ENCODE data around the gene CALR. TPM values are rescaled to one million over a fixed set of nuclear protein-coding genes. Genes with fewer than 3 reads are reported as not detected.

CALR gene
- total RNA-seq, 3 donors from 2014 or later: 1,489 to 1,621 (median 1,575) TPM

- Mint-ChIP-seq H3K36me3 (ENCODE audit: insufficient read depth) (no peaks in the 10 kb centered on the region), H3K27me3 (ENCODE audit: low read depth) (peaks cover 7% of the 10 kb centered on the region), H3K9me3 (no peaks in the 10 kb centered on the region), H3K4me3 (no peak overlapping the region), H3K4me1 (ENCODE audit: low read depth) (peaks cover 5% of the 10 kb centered on the region)
- DNase-seq (no peak), ATAC-seq (no peak)
These were observed 52.4 kb downstream of the CALR start for GRCh38 chr19:12990853-12991252.

DNA sequence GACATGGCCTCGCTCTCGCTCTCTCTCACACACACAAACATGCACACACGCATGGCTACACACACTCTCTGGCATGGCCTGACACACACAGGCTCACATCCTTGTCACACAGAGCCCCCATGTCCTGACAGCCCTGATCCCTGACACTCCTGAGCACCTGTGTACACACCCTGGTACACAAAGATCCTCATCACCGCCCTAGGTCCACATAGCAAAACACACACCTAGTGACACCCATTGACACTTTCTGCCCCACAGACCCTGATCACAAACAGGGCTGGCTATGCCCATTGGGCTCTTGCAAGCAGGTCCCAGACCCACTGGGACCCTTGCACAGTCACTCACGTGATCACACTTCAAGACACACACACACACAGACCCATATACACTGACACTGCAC lies 52.9 kb downstream of the CALR start:
- H3K9me3 Mint-ChIP-seq: no peaks in the 10 kb centered on the region
- H3K4me3 Mint-ChIP-seq: no peak overlapping the region
- H3K36me3 Mint-ChIP-seq (ENCODE audit: insufficient read depth): no peaks in the 10 kb centered on the region
- H3K27me3 Mint-ChIP-seq (ENCODE audit: low read depth): peaks cover 7% of the 10 kb centered on the region
- no peak for ATAC-seq
- peaks cover 8% of the 10 kb centered on the region for H3K4me1 Mint-ChIP-seq (ENCODE audit: low read depth)
- DNase-seq: no peak

DNA sequence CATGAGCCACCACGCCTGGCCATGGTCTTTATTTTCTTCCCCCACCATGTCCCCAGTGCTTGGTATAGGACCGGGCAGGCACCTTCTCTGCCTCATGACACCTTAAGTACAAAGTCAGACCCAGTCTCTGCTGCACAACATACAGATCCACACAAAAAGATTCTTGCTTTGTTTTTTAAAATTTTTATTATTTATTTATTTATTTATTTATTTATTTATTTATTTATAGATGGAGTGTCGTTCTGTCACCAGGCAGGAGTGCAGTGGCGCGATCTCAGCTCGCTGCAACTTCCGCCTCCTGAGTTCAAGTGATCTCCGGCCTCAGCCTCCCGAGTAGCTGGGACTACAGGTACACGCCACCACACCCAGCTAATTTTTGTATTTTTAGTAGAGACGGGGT lies 54.3 kb downstream of the CALR start:
- no peak overlapping the region for H3K4me3 Mint-ChIP-seq
- H3K9me3 Mint-ChIP-seq: no peaks in the 10 kb centered on the region
- ATAC-seq: no peak
- H3K4me1 Mint-ChIP-seq (ENCODE audit: low read depth): peaks cover 9% of the 10 kb centered on the region
- H3K36me3 Mint-ChIP-seq (ENCODE audit: insufficient read depth): no peaks in the 10 kb centered on the region
- no peak for DNase-seq
- H3K27me3 Mint-ChIP-seq (ENCODE audit: low read depth): peaks cover 7% of the 10 kb centered on the region

DNA sequence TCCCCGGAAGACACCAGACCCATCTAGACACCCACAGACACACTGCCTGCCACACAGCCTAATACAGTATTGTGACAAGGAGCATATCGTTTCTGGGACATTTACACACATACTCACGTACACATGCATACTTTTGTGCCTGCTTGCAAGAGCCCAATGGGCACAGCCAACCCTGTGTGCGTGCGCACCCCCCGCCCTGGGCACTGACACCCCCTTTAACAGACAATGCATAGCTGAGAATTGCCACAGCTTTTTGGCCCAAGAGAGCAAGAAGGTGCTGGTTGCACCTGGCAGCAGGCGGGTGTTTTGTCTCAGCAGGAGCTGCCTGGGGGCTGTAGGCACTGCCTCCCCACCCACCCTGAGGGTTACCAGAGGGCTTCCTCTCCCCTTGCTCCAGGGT lies 55.2 kb downstream of the CALR start:
- H3K36me3 Mint-ChIP-seq (ENCODE audit: insufficient read depth): no peaks in the 10 kb centered on the region
- ATAC-seq: no peak
- no peaks in the 10 kb centered on the region for H3K9me3 Mint-ChIP-seq
- H3K4me3 Mint-ChIP-seq: no peak overlapping the region
- DNase-seq: no peak
- peaks cover 7% of the 10 kb centered on the region for H3K27me3 Mint-ChIP-seq (ENCODE audit: low read depth)
- peaks cover 9% of the 10 kb centered on the region for H3K4me1 Mint-ChIP-seq (ENCODE audit: low read depth)

Other genes starting within 250 kb of the CALR start
- 1 to 10 TPM; 7.9 to 9.9 (median 9.4) TPM for gene FBXW9, start 242.0 kb upstream of the CALR start, total RNA-seq
- gene TNPO2, start 214.7 kb upstream of the CALR start, total RNA-seq: 100 to 1,000 TPM; 223 to 236 (median 232) TPM
- 100 to 1,000 TPM; 223 to 251 (median 235) TPM for gene TRIR, start 203.9 kb upstream of the CALR start, total RNA-seq
- gene GET3, start 201.1 kb upstream of the CALR start, total RNA-seq: 10 to 100 TPM; 92.8 to 95.1 (median 93.8) TPM
- gene BEST2, start 186.8 kb upstream of the CALR start, total RNA-seq: not detected
- 1 to 10 TPM; 5.9 to 8.4 (median 6.0) TPM for gene HOOK2, start 163.1 kb upstream of the CALR start, total RNA-seq
- 100 to 1,000 TPM; 261 to 295 (median 287) TPM for gene JUNB, start 147.1 kb upstream of the CALR start, total RNA-seq
- gene PRDX2, start 136.8 kb upstream of the CALR start, total RNA-seq: 100 to 1,000 TPM; 185 to 224 (median 211) TPM
- 10 to 100 TPM; 10.3 to 18.8 (median 12.6) TPM for gene THSD8, start 136.5 kb upstream of the CALR start, total RNA-seq
- gene RNASEH2A, start 132.0 kb upstream of the CALR start, total RNA-seq: 10 to 100 TPM; 32.3 to 42.7 (median 39.1) TPM
- not detected for gene RTBDN, start 104.0 kb upstream of the CALR start, total RNA-seq
- 1 to 10 TPM in 1 of 3 donors, under 1 TPM in 2; 0.37 to 1.0 (median 0.38) TPM for gene MAST1, start 100.1 kb upstream of the CALR start, total RNA-seq
- 10 to 100 TPM; 14.3 to 19.5 (median 15.9) TPM for gene DNASE2, start 57.2 kb upstream of the CALR start, total RNA-seq
- under 1 TPM; 0.55 to 0.92 (median 0.68) TPM for gene KLF1, start 51.4 kb upstream of the CALR start, total RNA-seq
- gene GCDH, start 47.4 kb upstream of the CALR start, total RNA-seq: 10 to 100 TPM; 60.1 to 85.8 (median 72.8) TPM
- gene SYCE2, start 19.3 kb upstream of the CALR start, total RNA-seq: under 1 TPM; 0.53 to 0.91 (median 0.87) TPM
- gene FARSA, start 4.9 kb upstream of the CALR start, total RNA-seq: 100 to 1,000 TPM; 345 to 368 (median 368) TPM
- 100 to 1,000 TPM; 256 to 265 (median 264) TPM for gene RAD23A, start 7.3 kb downstream of the CALR start, total RNA-seq
- gene GADD45GIP1, start 18.6 kb downstream of the CALR start, total RNA-seq: 10 to 100 TPM; 60.5 to 65.2 (median 61.8) TPM
- not detected for gene DAND5, start 31.0 kb downstream of the CALR start, total RNA-seq
- gene NFIX, start 56.9 kb downstream of the CALR start, total RNA-seq: 10 to 100 TPM; 11.1 to 20.4 (median 16.1) TPM
- gene LYL1, start 164.2 kb downstream of the CALR start, total RNA-seq: 1 to 10 TPM; 1.9 to 3.0 (median 2.9) TPM
- gene TRMT1, start 178.1 kb downstream of the CALR start, total RNA-seq: 100 to 1,000 TPM; 240 to 248 (median 246) TPM
- gene NACC1, start 179.7 kb downstream of the CALR start, total RNA-seq: 100 to 1,000 TPM; 127 to 137 (median 134) TPM
- gene STX10, start 211.8 kb downstream of the CALR start, total RNA-seq: 10 to 100 TPM; 64.5 to 66.0 (median 65.4) TPM
- gene IER2, start 211.8 kb downstream of the CALR start, total RNA-seq: 100 to 1,000 TPM in 2 of 3 donors, 10 to 100 TPM in 1; 99.4 to 113 (median 110) TPM

Measured in activated T-cell treated with anti-CD3 and anti-CD28 coated beads, Interleukin-2, amount 50 U/mL, for 4 hours (primary cell).